ELF-1 (cell line): ENCODE measurements around the gene CYB5R2.
A peak's percentile ranks its signal among the peaks of the same experiment; 100 is the strongest.

Experiments used
- DNase-seq: peaks from one replicate; pipeline ENCODE4 v3.0.0-alpha.2; 2016; ENCODE audit warnings: low read depth, low spot score

The CYB5R2 gene

DNA sequence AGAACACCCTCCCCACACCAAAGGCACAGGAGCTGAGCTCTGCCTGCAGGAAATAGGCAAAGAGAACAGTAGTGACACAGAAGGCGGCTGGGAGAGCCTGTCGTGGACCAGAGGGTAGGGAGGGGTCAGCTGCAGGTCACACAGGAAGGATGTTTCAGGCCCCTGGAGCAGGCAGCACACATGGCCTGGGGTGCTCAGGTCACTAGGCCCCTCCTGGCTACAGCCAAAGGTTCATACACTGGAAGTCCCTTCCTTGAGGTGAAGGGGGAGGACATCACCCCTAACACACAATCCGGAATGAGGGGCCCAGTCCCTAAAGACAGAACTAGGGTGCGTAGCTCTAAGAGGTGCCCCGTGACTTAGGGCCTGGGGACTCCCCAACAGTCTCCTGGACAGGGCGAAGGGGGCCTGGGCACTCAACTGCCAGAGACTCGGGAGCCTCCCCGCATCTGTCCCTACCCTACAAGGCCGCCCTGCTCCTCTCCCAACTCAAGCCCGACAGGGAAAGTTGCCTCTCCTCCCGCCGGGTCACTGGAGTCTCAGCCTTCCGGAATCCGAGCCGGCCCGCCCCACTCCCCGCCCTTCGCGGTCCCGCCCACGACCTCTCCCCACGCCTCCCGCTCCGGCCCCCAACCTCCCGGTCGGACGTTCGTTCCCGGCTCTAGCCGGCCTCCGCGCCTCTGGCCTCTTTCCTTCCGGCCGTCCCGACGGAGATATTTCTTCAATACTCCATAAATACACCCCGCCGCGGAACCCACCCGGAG lies at the start of gene CYB5R2:
Gene CYB5R2 (minus strand): TSS at position 541 of the 764 bp plus-strand sequence. CDS start 675 bp downstream, outside the sequence.
- DNase-seq = peak; percentile 67

DNA sequence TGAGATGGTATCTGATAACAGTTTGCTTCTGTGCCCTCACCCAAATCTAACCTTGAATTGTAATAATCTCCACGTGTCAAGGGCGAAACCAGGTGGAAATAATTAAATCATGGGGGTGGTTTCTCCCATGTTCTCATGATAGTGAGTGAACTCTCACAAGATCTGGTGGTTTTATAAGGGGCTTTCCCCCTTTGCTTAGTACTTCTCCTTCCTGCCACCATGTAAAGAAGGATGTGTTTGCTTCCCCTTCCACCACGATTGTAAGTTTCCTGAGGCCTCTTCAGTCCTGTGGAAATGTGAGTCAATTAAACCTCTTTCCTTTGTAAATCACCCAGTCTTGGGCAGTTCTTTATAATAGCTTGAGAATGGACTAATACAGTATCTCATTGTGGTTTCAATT lies 41.5 kb upstream of the CYB5R2 start:
- DNase-seq = no peak

DNA sequence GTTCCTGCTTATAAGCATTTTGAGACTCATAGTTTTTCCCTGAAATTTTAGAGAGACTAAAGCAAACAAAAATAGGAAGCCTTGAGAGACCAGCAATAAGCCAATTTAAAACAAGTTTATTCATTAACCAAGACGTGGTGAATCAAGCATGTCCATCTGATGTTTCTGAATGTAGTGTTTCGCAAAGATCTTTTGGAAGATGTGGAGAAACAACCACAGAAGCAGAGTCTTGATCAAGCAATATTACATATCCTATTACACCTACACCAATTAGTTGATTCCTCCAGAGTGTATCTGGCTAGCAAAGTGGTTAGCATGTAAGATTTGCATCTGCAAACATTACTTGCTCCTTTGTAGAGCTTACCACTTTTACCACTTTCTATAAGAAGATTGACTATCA lies 33.1 kb upstream of the CYB5R2 start, which contains the start of gene OVCH2:
Gene OVCH2 (minus strand): TSS at position 101 of the 400 bp plus-strand sequence. CDS start 83 bp downstream, at position 18.
- no peak for DNase-seq

DNA sequence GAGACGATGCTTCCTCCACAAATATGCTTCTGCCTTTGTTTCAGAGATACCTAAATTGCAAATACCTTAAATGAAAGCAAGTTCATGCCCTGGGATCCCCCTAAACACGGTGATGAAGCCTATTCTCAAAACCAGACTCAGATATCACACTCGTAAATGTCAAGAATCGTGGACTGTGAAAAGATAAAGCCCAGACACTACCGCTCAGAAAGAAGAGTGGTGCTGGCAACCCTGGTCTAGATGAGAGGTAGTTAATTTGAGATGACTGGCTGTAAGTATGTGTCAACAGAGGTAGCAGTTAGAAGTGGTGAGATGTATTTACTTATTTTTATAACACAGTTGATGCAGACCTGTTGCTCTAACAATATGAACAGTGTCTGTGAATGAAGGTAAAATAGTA lies 30.4 kb upstream of the CYB5R2 start:
- DNase-seq = peak; percentile 13

DNA sequence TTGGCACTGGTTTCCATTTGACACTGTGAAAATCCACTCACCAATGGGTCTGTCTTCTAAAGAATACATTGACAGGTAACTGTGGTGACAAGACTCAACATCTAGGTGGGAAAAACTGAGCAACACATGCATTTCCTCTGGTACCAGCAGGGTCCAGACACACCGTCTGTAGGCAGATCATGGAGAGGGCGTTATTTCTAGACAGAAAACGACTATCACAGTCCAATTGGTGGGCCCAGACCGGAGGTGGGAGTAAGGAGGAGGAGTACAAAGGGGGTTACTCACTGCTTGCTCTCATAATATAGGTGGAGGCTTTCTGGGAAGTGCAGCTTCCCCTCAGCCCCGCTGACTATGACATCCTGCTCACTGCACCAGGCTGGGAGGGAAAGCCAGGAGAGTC lies 23.1 kb upstream of the CYB5R2 start:
- DNase-seq = no peak

DNA sequence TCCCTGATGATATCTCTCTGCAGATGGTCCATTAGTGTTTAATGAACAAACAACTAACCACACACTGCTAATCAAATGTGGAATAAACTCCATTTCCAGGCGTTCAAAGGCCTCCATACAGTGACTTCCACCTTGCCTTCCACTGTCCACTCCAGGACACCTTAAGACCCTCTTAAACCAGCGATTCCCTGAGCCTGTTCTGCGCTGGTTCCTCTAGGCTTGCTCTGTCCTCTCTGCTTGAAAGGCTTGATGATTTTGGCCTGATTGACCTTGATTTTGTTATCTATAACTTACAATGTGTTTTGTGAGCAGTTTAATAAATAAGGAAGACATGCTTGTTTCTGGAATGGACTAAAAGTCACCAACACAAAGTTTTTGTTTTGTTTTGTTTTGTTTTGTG lies 20.9 kb upstream of the CYB5R2 start:
- DNase-seq = no peak

DNA sequence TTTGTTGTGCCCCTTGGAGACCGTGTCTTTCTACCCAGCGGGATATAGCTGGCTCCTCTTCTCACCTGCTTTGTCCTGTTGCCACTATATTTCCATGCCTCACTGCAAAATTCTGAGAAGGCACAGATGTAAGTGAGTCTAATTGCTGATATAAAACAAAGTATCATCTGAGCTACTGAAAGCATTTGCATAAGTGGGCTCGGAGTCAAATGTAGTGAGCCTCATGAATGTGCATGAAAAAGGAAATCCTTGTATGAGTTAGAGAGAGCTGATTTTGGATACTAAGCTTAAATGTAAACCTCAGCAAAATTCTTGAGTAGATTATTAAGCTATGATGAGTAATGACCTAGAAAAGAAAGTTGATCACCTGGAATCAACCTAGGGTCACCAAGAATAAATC lies 19.1 kb upstream of the CYB5R2 start:
- no peak for DNase-seq

DNA sequence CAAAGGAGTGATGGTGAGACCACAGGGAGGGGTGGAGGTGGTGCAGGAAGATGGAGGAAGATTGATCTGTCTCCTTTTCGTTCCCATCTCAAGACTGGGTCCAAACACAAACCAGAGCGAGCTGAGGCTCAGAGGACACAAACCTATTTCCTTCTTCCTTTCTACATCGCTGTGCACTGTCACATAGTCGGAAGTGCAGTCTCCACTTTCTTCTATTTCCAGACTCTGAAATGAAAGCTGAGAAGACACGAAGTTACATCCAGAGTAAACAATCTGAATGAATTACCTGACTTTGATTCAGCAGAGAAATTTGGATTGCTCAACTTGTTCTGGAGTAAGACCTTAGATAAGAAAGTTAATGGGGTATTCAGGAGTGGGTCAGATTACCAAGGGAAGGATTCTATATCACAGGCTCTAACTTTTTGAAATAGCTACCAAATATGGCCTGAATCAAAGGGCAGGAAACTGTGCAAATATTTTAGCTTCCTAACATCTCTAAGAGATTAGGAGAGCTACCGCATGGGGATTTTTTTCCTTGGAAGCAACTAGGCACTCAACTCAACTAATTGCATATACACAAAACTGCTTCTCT lies 18.6 kb upstream of the CYB5R2 start:
- DNase-seq = no peak

DNA sequence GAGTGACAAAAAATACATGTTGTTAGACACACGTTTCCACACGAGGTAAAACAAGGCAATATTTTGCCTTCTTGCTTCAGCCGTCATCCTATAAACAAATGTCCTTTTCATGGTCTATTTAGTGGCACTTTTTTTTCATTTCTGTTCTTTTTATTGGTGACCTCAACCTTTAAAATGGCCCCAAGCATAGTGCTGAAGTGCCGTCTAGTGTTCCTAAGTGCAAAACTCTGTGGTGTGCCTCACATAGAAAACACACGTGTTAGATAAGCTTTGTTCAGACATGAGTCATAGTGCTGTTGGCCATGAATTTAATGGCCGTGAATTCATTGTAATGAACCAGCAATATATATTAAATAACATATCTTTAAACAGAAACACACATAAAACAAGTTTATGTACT lies 17.3 kb upstream of the CYB5R2 start:
- no peak for DNase-seq

DNA sequence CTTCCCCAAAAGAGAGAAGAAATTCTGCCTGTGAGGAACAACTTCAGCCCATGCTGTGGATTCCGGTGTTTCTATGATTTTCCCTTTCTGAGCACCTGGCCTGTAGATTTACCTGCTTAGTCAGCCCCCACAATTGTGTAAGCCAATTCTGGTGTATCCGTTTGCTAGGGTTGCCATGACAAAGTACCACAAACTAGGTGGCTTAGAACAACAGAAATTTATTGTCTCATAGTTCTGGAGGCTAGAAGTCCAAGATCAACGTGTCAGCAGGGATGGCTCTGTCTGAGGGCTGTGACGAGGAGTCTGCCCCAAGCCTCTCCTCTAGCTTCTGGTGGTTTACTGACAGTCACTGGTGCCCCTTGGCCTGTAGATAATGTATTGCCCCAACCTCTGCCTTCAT lies 15.9 kb upstream of the CYB5R2 start:
- no peak for DNase-seq

DNA sequence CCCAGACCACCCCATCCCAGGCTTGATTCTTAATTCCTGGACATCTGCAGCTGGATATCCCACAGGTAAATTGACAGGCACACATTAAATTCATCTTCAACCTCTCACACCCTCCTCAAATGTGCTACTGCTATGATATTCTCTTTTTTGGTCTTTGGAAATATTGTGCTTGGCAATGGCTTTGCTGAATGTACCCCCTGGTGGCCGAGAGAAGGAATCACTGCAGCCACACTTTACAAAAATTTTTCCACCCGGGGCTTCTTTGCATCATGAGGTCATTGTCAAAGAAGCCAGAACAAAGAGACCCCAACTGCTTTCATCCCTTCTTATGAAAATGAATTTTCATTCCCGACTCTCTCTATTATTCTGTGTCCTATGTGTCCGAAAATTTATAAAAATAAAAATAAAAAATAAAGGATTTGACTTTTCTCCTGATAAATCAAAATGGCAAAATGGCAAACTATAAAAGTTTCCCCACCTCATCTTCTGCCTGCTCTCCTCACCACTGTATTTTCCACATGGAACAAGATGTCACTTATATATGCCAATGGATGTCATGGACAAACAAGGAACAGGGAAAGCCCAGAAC lies 15.0 kb upstream of the CYB5R2 start:
- DNase-seq = peak; percentile 53

DNA sequence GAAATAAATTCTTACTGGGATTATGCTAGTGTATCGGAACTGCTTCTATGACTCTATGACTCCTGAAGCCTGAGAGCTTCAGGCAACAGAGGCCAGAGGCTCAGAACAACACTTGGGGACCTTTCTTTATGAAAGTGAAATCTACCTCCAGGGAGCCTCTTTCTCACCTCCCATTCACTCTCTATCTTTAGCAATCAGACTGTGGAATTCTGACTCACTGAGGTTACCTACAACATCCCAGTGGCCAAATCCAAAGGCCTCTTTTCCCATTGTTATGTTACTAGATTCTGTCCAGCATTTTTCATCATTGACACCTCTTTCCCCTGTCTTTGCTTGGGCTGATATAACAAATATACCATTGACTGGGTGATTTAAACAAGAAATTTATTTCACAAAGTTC lies 14.1 kb upstream of the CYB5R2 start:
- DNase-seq = no peak

DNA sequence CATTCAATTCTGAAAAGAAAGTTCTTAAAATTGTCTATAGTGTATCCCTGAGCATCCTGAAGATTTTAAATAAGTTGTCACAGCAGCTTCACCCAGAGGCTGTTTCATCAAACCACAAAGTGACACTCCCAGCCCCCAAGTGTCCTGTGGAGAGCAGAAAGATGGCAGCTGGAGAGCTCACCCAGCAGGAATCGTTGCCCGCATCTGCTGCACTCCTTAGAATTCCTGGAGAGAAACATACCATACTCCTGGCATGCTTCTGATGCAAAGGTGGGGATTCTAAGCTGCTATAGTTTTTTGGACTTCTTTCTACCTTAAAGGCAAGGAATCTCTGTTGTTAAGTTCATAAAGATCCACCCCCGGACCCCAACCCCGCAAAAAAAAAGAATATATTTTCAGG lies 13.5 kb upstream of the CYB5R2 start:
- no peak for DNase-seq

DNA sequence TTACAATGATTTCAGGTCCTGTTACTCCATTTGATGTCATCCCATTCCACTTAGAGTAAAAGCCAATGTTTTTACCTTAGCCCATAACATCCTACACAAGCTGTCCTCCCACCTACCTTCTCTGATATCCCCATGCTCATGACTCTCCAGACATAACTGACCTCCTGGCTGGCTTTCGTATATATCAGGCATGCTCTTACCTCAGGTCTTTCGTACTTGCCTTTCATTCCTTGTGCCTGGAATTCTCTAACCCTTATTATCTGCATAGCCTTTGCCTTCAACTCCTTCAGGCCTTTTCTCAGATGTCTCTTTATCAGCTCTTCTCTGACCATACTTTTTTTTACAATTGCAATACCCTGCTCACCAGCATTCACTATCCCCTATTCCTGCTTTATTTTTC lies 10.3 kb upstream of the CYB5R2 start:
- no peak for DNase-seq

DNA sequence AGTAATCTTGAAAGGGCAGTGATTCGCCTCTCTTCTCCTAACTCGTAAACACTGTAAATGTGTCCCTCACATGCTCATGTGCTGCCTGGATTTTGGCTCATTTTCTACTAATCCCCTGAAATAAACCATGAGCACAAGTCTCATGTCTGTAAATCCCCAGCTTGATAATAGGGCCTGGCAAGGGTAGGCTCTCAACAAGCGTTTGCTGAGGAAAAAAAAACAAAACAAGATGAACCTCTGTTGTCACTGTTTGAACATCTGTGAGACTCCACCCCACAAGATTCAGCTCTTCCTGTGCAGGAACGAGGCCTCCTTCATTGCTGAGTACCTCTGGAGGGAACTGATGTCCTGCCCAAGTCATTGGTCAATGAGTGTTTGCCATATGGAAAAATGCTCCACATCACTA lies 4.5 kb upstream of the CYB5R2 start:
- peak; percentile 61 for DNase-seq

DNA sequence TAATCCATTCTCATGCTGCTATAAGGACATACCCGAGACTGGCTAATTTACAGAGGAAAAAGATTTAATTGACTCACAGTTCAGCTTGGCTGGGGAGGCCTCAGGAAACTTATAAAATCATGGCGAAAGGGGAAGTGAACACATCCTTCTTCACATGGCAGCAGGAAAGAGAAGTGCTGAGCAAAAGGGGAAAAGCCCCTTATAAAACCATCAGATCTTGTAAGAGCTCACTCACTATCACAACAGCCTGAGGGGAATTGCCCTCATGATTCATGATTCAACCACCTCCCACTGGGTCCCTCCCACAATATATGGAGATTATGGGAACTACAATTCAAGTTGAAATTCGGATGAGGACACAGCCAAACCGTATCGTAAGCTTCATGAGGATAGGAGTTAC lies 3.8 kb upstream of the CYB5R2 start:
- no peak for DNase-seq

DNA sequence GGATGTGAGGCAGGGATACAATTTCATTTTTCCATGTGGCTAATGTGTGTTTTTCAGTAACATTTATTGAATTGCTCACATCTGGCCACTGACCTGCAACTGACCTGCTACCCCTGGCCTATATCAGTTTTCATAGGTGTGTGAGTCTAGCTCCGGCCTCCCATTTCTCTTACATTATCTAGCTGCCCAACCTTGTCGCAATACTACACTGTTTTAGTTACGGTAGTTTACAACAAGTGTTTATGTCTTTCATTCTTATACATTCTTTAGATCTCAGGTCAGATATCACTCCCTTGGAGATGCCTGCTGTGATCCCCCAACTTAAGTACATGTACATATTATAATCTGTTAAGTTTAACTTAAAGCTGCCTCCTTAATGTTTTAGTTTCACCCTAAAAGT lies 2.3 kb upstream of the CYB5R2 start:
- no peak for DNase-seq

DNA sequence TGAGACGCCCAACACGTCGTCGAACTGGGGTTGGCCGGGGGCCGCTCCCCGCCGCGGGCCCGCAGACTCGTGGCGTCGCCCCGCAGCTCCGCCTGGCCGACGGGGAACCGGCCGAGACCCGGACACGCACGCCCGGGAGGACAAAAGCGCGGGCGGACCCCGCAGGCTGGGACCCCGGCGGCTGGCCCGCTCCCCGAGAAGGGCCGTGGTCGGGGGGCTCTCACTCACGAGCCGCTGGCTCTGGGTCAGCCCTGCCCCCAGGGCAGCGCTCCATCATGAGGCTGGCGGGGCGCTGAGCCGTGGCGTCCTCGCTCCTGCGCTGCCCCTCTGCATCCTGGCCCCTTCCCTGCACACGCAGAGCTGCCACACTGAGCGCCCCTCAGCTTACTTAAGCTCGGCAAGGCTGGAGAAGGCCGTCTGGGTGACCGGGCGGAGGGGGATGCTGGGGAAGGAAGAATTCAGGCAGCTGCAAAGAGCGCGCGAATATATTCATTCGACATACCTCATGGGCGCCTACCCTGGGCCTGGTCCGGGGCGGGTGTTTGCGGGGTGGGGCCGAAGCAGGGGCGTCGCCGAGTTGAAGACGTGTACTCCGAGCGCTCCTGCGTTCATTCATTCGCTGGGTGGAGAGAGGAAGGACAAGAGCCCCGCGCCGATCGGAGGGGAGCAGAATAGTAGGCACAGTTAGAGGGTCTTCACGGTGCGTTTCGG lies 579 bp upstream of the CYB5R2 start:
- DNase-seq = peak; percentile 72

DNA sequence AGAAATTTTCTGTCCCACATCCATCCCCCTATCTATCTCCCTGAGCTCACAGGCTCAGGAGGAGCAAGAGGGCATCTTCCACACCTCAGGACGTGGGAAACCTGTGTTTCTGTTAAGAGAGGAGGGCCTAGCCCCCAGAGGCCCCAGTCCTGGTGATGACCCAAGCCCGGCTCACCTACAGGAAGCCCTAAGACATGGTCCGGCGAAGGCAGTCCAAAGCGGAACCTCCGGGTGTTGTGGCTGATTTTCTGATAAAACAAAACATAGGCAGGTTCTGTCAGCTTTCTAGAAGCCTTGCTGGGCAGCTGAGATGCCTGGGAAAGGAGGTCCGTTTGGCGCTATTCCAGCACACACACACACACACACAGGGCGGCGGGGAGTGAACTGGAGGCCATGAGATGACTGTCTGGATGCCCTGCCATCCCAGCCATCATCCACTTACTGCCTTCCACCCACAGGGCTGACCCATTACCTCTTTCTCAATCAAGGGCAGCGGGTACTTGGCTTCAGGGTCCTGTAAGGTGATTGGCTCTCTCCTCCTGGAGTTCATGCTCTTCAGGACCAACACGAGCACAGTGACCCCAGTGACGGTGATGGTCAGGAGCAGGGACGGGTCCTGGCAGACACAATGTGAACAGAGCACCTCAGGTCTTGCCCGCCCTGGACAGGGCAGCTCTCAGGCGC lies 882 bp downstream of the CYB5R2 start:
- DNase-seq = no peak

DNA sequence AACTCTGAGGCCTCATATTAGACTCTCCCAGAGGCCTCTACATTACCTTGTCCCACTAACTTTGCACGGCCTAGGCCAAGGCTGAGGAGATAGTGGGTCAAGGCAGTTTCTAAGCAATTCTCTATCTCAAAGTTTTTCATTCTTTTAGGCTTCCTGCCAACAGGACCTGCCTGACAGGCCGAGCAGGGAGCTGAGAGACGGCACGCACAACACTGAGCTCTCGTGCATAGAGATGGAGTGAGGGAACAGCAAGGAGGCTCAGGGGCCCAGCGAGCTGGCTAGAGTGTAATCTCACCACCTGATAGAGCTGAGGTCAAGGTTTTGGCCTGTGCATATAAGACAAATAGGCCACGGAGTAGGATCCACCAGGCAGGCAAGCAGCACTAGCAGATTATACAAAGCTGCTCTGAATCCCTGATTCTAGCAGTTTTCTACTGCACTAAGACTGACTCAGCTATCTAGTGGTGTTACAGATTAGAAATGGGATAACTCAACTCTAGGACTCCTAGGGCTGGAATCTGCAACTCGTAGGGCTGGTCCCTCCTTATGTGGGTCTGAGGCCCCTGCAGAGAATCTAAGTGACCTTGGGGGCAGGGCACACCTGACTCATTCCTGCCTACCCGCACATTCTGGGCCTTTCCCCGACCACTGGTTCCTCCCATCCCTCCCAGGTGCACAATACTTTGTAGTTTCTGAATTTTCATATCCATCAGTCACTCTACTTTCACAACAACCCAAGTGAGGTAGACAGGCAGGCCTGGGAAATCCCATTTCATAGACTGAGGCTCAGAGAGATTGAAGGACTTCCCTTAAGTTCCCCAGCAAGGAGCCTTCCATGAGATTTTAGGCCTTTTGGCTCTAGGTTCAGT lies 1.7 kb downstream of the CYB5R2 start:
- no peak for DNase-seq

DNA sequence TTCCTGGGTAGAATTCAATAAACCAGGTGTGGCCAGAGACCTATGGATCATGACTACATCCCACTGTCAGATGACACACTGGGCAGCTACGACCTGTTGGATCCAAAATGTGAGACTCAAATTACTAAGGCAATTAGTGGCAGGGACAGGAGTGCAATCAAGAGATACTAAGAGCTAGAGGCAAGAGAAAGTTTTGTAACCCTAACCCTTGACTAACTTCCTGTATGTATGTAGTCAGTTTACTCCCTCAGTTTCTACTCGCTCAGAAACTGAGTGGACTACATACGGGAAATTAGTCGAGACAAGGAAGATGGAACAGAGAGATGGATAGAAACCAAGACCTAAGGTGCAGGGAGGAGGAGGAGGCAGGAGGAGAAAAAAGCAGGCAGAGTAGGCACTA lies 2.7 kb downstream of the CYB5R2 start:
- no peak for DNase-seq
